Stimulated activated CD4-positive, alpha-beta T cell treated with anti-CD3 and anti-CD28 coated beads, Interleukin-4, amount 100 ng/mL, for 1 hour (primary cell): ENCODE results near the gene ELF2.
"Not testable (repeated sequence)": the region's sequence is repeated elsewhere in the genome, so short reads cannot be mapped to it uniquely, and the experiment has no call there.

Experiments
- DNase-seq: peaks from one replicate; pipeline ENCODE4 v3.0.0-alpha.2; 2020

Gene ELF2

DNA sequence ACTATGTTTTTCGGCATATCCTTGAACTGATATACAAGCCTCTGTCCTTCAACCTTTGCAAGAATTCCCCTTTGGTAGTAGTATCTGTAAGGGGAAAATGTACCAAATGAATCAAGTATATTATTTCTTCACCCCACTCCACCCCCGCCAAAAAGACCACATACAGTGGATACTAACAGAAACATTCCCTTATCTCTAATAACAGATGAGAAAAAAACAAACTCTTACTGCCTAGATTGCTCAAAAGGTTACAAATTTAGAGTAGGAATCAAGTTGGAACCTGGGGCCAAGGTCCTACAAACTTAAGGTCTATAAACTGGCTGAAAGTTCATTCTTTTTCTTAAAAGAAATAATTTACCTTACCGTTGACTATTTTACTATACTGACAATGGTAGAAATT, 116.4 kb downstream of the ELF2 start:
- no peak for DNase-seq

GRCh38 chr4:139059026-139059425, 118.0 kb downstream of the ELF2 start:
- not testable (repeated sequence) for DNase-seq

DNA sequence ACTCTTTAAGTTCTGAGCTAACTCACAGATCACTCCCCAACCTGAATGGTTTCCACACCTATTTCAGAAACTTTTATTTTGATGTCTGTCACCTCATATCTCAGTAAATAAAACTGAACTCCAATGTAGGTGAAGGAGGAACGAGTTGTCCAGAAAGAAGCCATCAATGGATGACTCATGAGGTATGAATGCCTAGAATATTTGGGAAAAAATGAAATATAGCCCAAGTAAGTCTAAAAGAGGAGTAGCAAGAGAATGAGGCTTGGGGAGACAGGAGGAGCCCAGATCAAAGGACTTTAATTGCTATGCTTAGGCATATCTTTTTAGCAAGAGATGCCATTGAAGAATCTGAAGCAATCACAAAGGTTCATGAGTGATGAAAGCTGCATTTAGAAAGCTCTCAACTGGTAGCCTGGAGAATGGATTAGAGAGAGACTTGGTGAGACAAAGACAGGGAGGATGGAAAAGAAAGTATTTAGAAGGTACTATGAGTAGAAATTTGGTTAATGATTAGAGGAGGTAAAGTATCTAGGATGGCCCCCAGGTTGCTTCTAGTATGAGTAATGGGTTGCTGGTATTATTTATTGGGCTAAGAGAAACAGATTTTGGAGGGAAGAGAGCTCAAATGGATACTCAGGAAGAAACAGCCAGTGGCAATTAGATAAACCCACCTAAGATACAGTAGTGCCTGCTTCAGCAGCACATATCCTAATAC, 122.1 kb downstream of the ELF2 start:
- no peak for DNase-seq

DNA sequence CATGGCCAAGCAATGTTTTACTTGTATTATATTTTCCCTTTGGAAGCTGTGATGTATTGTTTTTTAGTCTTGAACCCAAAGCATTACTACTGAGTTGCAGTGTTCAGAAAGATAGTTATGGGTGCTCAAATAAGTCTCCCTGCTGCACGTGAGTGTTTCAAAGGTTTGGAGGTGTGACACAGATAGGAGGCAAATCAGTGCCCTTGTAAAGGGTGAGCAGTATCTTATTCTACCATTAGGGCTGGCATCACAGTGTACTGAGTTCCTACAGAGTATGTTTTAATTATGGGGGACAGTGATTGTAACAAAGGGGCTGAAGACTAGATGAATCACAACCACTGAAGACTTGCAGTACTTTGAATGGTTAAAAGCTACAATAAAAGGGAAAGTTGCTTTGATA, 123.1 kb downstream of the ELF2 start:
- DNase-seq = no peak

DNA sequence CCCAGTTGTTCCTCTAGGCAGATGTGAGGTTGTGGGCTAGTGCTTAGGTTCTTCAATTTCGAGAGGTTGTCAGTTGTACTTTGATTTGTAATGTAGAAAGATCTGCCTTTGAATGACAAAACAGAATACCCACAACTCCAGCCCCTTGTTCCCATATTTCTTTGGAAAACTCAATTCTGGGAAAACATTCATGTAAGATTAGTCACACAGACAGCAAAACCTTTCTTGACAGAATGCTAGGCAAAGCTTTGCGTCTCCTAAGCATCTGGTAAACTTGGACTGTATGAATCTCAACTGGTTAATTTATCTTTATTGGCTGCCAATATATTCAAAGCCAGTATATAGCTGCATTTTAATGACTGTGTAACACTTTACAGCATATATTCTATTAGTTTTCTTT, 126.6 kb downstream of the ELF2 start:
- DNase-seq = no peak

DNA sequence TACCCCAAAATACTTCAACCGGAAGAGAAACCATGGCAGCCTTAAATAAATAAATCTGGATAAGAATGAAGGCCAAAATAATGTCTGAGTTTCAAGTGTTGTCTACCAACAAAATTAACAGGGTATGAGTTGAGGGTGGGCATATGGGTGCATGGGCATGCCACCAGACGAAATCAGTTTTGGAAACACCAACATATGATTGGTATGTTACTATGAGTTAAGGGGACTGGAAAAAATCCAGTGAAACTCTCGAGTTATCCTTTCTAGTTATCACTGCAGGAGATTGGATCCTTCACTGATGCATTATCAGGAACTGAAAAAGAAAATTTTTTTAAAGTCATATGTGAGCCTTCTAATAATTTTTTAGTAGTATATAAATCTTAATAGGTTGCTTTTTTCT, 129.0 kb downstream of the ELF2 start:
- no peak for DNase-seq

DNA sequence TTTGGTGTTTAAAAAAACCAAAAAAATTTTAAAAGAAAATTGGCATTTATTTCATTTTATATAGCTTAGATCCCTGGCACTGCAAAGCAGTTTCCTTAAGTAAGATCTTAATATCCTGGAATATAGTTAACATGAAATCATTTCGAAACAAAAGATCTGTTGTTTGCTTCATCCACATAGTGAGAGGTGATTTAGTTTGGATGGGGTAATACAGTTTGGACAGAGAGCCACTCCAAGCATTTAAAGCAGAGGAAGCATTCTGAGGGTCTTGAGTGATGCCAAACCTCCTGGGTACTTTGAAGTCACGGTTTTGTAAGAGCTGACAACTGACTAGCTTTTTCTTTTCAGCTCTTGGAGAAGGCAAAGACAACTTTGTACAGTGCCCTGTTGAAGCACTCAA, 132.7 kb downstream of the ELF2 start:
- DNase-seq = no peak

- DNase-seq = no peak
Observed at GRCh38 chr4:139042981-139043460, 134.0 kb downstream of the ELF2 start.

GRCh38 chr4:139038874-139039443, 138.1 kb downstream of the ELF2 start:
- no peak for DNase-seq

GRCh38 chr4:139036885-139037284, 140.1 kb downstream of the ELF2 start:
- DNase-seq = no peak

DNA sequence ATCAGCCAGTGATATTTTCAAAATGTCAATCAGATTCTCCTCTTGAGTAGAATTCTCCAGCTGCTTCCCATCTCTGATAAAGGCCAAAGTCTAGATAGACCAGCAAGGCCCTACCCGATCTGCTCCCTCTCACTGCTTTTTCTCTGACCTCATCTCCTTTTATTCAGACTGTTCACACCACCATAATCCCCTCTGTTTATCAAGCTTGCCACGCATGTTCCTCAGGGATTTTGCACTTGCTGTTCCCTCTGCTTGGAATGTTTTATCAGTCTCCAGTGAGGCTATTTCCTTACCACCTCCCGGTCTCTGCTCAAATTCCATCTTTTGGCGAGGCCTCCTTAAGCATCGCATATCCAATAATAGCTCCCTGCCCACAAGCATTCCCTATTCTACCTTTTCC, 141.4 kb downstream of the ELF2 start:
- DNase-seq = no peak

DNA sequence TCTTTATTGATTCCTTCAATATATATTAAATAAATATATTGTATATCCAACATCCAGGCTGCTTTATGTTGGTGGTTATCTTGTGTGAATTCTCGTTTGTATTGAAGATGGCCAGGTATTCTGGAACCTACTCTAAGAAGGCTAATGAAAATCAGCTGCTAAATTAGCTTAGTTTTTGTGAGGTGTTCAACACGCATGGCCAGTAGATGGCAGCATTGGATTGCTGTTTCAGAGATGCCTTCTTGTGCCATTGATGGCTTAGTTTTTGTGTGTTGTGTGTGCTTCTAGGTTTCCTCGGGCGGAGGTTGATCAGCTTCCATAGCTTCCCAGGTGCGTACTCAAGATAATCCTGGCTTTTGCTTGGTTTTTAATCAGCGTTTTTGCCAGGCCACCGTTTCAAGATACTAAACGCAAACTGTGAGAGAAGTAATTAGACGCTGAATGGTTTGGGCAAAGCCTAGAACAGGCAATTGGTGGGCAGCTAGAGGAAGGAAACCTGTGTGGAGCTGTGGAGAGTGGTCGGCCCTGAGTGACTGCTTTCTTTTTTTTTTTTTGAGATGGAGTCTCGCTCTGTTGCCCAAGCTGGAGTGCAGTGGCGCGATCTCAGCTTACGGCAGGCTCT, 146.3 kb downstream of the ELF2 start:
- DNase-seq = peak; percentile 57

- not testable (repeated sequence) for DNase-seq
Observed at GRCh38 chr4:139029866-139030363, 147.1 kb downstream of the ELF2 start.

GRCh38 chr4:139028191-139028661, 148.8 kb downstream of the ELF2 start:
- DNase-seq = no peak

DNA sequence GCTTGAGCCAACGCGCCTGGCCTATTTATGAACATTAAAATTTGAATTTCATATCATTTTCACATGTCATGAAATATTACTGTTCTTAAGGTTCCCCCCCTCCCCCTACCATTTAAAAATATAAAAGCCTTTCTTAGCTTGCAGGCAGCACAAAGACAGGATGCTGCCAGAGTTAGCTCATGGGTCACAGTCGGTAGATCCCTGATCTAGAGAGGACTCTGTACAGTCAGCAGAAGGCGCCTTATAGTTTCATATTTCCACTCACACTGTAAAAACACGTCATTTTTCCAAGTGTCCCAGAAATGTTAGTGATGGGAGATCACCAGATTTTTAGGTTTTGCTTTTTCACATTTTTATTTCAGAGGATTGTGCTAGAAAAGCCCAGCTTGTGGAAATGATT, 149.2 kb downstream of the ELF2 start:
- DNase-seq = no peak

DNA sequence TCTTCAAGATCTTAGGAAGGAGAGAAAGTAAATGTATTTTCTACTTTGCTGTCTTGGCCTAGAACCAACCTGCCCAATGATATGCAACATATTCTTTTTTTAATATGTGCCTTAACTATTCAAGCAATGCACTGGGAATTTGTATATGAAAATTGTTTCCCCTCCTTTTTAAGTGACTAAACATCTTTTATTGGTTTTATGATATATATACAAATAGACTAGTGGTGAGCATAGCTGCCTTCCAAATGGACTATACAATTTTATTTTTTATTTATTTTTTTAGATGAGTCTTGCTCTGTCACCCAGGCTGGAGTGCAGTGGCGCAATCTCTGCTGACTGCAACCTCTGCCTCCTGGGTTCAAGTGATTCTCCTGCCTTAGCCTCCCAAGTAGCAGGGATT, 151.2 kb downstream of the ELF2 start:
- DNase-seq = no peak

- DNase-seq = no peak
Observed at GRCh38 chr4:139024686-139025085, 152.3 kb downstream of the ELF2 start.

DNA sequence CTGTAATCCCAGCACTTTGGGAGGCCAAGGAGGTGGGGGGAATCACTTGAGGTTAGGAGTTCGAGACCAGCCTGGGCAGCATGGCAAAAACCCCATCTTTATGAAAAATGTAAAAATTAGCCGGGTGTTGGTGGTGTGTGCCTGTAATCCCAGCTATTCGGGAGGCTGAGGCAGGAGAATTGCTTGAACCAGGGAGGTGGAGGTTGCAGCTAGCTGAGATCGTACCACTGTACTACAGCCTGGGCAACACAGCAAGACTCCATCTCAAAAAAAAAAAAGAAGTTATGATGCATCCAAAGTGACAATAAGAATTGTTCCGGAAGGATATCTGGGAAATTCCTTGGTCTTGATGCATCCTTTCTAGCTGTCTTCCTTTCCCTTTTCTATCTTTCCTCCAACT, 154.2 kb downstream of the ELF2 start:
- no peak for DNase-seq

DNA sequence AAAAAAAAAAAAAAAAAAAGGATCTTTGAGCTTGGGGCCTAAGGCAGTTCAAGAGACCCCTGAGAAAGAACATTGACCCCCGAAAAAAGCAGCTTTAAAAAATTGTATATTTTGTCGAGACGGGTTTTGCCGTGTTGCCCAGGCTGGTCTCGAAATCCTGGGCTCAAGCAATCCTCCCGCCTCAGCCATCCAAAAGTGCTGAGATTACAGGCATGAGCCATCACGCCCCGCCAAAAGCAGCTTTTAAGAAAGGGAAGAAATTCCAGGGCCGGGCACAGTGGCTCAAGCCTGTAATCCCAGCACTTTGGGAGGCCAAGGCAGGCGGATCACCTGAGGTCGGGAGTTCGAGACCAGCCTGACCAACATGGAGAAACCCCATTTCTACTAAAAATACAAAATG, 155.9 kb downstream of the ELF2 start:
- not testable (repeated sequence) for DNase-seq

GRCh38 chr4:139020384-139020783, 156.6 kb downstream of the ELF2 start:
- no peak for DNase-seq

DNA sequence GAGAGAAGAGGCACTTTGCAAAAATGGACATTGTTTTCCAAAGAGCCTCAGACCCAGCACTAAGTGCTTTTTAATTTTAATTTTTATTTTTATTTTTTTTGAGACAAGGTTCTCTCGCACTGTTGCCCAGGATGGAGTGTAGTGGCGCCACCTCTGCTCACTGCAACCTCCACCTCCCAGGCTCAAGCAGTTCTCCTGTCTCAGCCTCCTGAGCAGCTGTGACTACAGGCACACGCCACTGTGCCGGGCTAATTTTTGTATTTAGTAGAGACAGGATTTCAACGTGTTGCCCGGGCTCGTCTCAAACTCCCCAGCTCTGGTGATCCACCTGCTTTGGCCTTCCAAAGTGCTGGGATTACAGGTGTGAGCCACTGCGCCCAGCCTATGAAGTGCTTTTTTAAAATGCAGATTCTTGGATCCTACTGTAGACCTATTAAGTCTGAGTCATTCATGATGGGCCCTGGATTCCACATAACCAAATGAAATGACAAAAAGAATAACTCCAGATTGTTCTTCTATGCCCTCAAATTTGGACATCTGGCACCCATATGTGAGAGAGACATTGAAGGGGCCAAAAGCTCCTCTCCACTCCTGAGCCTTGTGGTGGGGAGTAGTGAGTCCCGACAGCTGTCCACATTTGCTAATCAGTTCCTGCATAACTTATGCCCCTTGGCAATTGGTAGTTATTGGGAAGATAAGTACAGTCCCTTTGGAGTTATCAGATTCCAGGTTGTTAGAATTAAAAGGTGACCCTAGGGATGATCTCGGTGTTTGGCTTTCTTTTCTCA, 157.9 kb downstream of the ELF2 start:
- no peak for DNase-seq

GRCh38 chr4:139018501-139018900, 158.5 kb downstream of the ELF2 start:
- DNase-seq = no peak

DNA sequence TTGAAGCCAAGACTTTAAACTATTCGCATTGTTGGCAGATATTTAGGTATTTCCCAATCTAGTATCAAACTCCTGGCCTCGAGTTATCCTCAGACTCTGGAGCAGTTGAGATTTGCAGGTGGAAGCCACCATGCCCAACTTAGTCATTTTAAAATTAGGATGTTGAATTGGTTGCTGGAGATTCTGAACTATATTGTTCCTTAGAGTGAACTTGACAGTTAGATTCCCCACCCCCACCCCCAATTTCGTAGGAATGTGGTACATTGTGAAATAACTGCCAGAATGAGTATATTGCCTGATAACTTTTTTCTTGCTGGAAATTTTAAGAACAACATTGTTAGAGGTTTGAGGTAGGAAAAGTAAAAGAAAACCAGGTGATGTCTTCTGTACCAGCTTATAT, 159.2 kb downstream of the ELF2 start:
- no peak for DNase-seq
